ENCODE data around the gene NDUFB11.

DNA sequence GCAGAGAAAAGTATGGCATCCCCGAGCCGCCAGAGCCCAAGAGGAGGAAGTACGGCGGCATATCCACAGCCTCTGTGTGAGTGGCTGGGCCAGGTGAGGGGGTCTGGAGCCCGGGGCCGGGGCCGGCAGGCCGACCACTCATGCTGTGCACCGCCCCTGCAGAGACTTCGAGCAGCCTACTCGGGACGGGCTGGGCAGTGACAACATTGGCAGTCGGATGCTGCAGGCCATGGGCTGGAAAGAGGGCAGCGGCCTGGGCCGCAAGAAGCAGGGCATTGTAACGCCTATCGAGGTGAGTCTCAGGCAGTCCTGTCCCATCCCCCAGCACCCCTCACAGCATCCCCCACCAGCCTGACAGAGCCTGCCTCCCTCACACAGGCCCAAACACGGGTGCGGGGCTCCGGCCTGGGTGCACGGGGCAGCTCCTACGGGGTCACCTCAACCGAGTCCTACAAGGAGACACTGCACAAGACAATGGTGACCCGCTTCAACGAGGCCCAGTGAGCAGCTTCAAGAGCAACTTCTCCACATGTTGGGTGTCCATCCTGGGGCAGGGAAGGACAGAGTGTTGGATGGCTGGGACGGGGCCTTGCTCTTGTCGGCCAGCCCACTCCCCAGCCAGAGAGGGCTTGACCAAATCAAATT, 41.7 kb upstream of the NDUFB11 start:
- TF ChIP-seq, protein P1, sequence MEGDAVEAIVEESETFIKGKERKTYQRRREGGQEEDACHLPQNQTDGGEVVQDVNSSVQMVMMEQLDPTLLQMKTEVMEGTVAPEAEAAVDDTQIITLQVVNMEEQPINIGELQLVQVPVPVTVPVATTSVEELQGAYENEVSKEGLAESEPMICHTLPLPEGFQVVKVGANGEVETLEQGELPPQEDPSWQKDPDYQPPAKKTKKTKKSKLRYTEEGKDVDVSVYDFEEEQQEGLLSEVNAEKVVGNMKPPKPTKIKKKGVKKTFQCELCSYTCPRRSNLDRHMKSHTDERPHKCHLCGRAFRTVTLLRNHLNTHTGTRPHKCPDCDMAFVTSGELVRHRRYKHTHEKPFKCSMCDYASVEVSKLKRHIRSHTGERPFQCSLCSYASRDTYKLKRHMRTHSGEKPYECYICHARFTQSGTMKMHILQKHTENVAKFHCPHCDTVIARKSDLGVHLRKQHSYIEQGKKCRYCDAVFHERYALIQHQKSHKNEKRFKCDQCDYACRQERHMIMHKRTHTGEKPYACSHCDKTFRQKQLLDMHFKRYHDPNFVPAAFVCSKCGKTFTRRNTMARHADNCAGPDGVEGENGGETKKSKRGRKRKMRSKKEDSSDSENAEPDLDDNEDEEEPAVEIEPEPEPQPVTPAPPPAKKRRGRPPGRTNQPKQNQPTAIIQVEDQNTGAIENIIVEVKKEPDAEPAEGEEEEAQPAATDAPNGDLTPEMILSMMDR (conservative IDR thresholded peaks at IDR 0.05; ENCODE audit: low read length), result no peak
- no peak for TF ChIP-seq EZH2phosphoT487 (IDR thresholded peaks at IDR 0.05; ENCODE audit: borderline replicate concordance)
